ENCODE data around the gene USH2A. TPM values are rescaled to one million over a fixed set of nuclear protein-coding genes. Genes with fewer than 3 reads are reported as not detected.

The USH2A gene
- total RNA-seq, 1 donor from 2014 or later: not detected

GRCh38 chr1:215895893-215896292 is 527.4 kb downstream of the USH2A start:
- no peaks in the 10 kb centered on the region for H3K9me3 ChIP-seq
- no peak for TF ChIP-seq CTCF (IDR thresholded peaks at IDR 0.05)
- DNase-seq: no peak

DNA sequence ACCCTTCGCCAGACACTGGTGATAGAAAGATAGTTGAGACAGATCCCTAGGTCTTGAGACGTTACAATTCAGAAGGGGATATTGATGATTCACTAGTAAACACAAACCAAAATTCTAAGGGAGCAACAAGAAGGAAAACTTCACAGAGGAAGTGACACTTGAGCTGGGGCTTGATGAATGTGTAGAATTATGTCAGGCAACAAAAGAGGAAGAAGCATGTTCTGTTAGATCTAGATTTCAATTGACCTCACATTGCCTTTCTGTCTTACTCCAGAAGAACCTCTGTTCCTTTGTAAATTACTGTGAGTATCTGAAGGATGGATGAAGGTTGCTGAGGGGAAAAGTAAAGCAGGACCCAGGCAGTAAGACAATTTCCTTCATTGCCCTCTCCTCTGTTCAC is 528.0 kb downstream of the USH2A start:
- TF ChIP-seq CTCF (IDR thresholded peaks at IDR 0.05): no peak
- Histone ChIP-seq H3K4me3 (no peak overlapping the region), H3K4me1 (no peaks in the 10 kb centered on the region), H3K36me3 (no peaks in the 10 kb centered on the region), H3K9me3 (no peaks in the 10 kb centered on the region), H3K27ac (no peak overlapping the region), H3K27me3 (no peaks in the 10 kb centered on the region)
- no peak for ATAC-seq
- intact Hi-C loops (cut with DNase I): no loop called here
- no peak for DNase-seq

More at GRCh38 chr1:215895893-215896292, 527.4 kb downstream of the USH2A start:
- intact Hi-C loops (cut with DNase I): no loop called here
- no peak overlapping the region for H3K4me3 ChIP-seq
- H3K27ac ChIP-seq: no peak overlapping the region
- no peaks in the 10 kb centered on the region for H3K36me3 ChIP-seq
- no peaks in the 10 kb centered on the region for H3K27me3 ChIP-seq
- H3K4me1 ChIP-seq: no peaks in the 10 kb centered on the region
- ATAC-seq: no peak

DNA sequence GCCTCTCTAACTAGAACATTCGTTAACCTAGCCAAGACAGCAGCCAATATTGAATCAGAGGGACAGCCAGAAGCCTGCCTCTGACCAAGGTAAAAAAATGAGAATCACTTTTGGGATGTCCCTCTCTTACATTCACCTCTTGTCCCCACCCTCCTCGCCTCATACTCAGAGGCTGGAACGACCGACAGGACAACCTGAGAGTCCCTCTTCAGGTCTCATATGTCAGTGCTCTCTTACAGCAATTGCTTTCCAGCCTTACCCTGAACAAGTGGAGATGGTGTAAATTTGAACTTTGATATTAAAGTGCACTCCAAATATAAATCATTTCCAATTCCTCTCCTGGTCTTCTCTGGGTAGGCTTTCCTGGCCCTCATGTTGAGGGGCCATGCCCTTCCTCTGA is 528.6 kb downstream of the USH2A start:
- H3K9me3 ChIP-seq: no peaks in the 10 kb centered on the region
- no peaks in the 10 kb centered on the region for H3K27me3 ChIP-seq
- TF ChIP-seq CTCF (IDR thresholded peaks at IDR 0.05): no peak
- no peak for DNase-seq
- no peaks in the 10 kb centered on the region for H3K36me3 ChIP-seq
- ATAC-seq: no peak
- no peak overlapping the region for H3K27ac ChIP-seq
- H3K4me1 ChIP-seq: no peaks in the 10 kb centered on the region
- no peak overlapping the region for H3K4me3 ChIP-seq
- intact Hi-C loops (cut with DNase I): no loop called here

GRCh38 chr1:215891266-215892057 is 531.8 kb downstream of the USH2A start:
- no peak for TF ChIP-seq CTCF (IDR thresholded peaks at IDR 0.05)
- no peak for ATAC-seq
- intact Hi-C loops (cut with DNase I): no loop called here

GRCh38 chr1:215890438-215890837 is 532.8 kb downstream of the USH2A start:
- ATAC-seq: no peak
- H3K36me3 ChIP-seq: no peaks in the 10 kb centered on the region
- no peaks in the 10 kb centered on the region for H3K4me1 ChIP-seq
- H3K27me3 ChIP-seq: no peaks in the 10 kb centered on the region
- H3K27ac ChIP-seq: no peak overlapping the region
- no peaks in the 10 kb centered on the region for H3K9me3 ChIP-seq
- H3K4me3 ChIP-seq: no peak overlapping the region
- no peak for TF ChIP-seq CTCF (IDR thresholded peaks at IDR 0.05)
- intact Hi-C loops (cut with DNase I): no loop called here
- DNase-seq: no peak

More at GRCh38 chr1:215891266-215892057, 531.8 kb downstream of the USH2A start:
- Histone ChIP-seq H3K27me3 (no peaks in the 10 kb centered on the region), H3K36me3 (no peaks in the 10 kb centered on the region), H3K9me3 (no peaks in the 10 kb centered on the region), H3K4me3 (no peak overlapping the region), H3K27ac (no peak overlapping the region), H3K4me1 (no peaks in the 10 kb centered on the region)
- DNase-seq: no peak
